Muscle layer of colon (tissue), 2 donors: Measurements from ENCODE around the gene SCFD2.
"Not testable (repeated sequence)": the region's sequence is repeated elsewhere in the genome, so short reads cannot be mapped to it uniquely, and the experiment has no call there.

Experiments
- H3K27ac ChIP-seq: one replicate; pipeline ENCODE4 v1.7.0; 2013; ENCODE audit warnings: low read depth, mild to moderate bottlenecking, low read length, moderate library complexity
- H3K27me3 ChIP-seq, 2 donors: one replicate each; pipeline ENCODE4 v1.7.0; 2013; ENCODE audit warnings: low read length in 2 of 2, mild to moderate bottlenecking in 2 of 2; ENCODE audit not compliant: insufficient read depth in 2 of 2, control insufficient read depth in 1 of 2
- H3K36me3 ChIP-seq: one replicate; pipeline ENCODE4 v1.7.0; 2013; ENCODE audit warnings: mild to moderate bottlenecking, low read length; ENCODE audit not compliant: insufficient read depth
- H3K4me1 ChIP-seq: one replicate; pipeline ENCODE4 v1.7.0; 2013; ENCODE audit warnings: mild to moderate bottlenecking, low read length; ENCODE audit not compliant: insufficient read depth
- H3K4me3 ChIP-seq, 2 donors: one replicate each; pipeline ENCODE4 v1.7.0; 2013; ENCODE audit warnings: low read length in 2 of 2, low read depth in 1 of 2, mild to moderate bottlenecking in 1 of 2, moderate library complexity in 1 of 2
- H3K9ac ChIP-seq: one replicate; pipeline ENCODE4 v1.7.0; 2013; ENCODE audit warnings: low read length
- H3K9me3 ChIP-seq: one replicate; pipeline ENCODE4 v1.7.0; 2013; ENCODE audit warnings: mild to moderate bottlenecking, low read length
- donor health status: abdominal sarcoma.
- donor health status: Adenocarcinoma of cecum.

The SCFD2 gene

DNA sequence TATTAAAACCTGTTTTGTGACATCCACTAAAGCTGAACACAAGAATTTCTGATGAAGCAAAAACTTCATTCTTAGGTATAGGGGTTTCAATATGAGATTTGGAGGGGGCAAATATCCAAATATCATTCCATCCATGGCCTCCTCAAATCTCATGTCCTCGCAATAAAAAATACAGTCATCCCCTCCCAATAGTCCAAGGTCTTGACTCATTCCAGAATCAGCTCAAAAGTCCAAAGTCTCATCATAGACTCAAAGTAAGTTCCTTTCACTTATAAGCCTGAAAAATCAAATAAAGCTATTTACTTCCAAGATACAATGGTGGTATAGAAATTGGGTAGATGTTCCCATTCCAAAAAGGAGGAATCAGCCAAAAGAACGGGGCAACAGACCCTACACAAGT, 213.4 kb downstream of the SCFD2 start:
- no peak overlapping the region for H3K4me3 ChIP-seq
- H3K27me3 ChIP-seq: no peaks in the 10 kb centered on the region
- H3K9me3 ChIP-seq: no peaks in the 10 kb centered on the region
- no peak overlapping the region for H3K27ac ChIP-seq
- H3K36me3 ChIP-seq: no peaks in the 10 kb centered on the region
- no peak overlapping the region for H3K9ac ChIP-seq
- peaks cover 7% of the 10 kb centered on the region for H3K4me1 ChIP-seq

DNA sequence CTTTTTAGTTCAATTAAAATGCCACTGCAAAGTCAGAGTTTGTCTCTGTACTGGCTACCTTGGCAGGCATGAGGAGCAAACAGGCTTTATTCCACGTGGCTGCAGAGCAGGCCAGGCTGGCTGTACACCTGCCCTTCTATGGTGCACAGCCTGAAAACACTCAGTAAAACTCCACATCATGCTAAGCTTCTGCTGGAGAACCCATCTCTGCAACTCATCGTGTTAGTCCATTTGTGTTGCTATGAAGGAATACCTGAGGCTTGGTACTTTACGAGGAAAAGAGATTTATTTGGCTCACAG, 214.4 kb downstream of the SCFD2 start:
- Histone ChIP-seq H3K36me3 (no peaks in the 10 kb centered on the region), H3K27me3 (no peaks in the 10 kb centered on the region), H3K9ac (no peak overlapping the region), H3K27ac (no peak overlapping the region), H3K4me1 (peaks cover 7% of the 10 kb centered on the region), H3K9me3 (no peaks in the 10 kb centered on the region), H3K4me3 (no peak overlapping the region)

GRCh38 chr4:53150631-53151488, 215.0 kb downstream of the SCFD2 start:
- Histone ChIP-seq H3K27me3 (no peaks in the 10 kb centered on the region), H3K27ac (no peak overlapping the region), H3K36me3 (no peaks in the 10 kb centered on the region), H3K4me3 (no peak overlapping the region), H3K4me1 (peaks cover 7% of the 10 kb centered on the region), H3K9me3 (no peaks in the 10 kb centered on the region), H3K9ac (no peak overlapping the region)

DNA sequence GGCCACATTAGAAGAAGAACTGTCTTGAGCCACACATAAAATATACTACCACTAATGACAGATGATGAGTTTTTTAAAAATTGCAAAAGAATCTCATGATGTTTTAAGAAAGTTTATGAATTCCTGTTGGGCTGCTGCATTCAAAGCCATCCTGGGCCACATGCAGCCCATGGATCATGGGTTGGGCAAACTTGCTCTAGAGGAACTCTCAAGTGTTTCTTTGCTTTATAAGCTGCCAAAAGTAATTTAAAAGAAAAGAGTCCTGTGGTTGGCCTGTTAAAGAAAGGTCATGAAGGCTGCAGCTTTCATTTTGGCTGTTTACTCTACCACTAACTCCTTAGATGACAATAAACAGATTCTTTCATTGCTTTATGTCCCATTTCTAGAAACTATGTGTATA, 218.2 kb downstream of the SCFD2 start:
- Histone ChIP-seq H3K4me1 (peaks cover 7% of the 10 kb centered on the region), H3K27me3 (no peaks in the 10 kb centered on the region), H3K9ac (no peak overlapping the region), H3K9me3 (no peaks in the 10 kb centered on the region), H3K4me3 (no peak overlapping the region), H3K27ac (no peak overlapping the region), H3K36me3 (no peaks in the 10 kb centered on the region)

GRCh38 chr4:53147197-53147596, 218.7 kb downstream of the SCFD2 start:
- Histone ChIP-seq H3K27me3 (no peaks in the 10 kb centered on the region), H3K27ac (no peak overlapping the region), H3K4me3 (no peak overlapping the region), H3K4me1 (peaks cover 7% of the 10 kb centered on the region), H3K9ac (no peak overlapping the region), H3K9me3 (no peaks in the 10 kb centered on the region), H3K36me3 (no peaks in the 10 kb centered on the region)

DNA sequence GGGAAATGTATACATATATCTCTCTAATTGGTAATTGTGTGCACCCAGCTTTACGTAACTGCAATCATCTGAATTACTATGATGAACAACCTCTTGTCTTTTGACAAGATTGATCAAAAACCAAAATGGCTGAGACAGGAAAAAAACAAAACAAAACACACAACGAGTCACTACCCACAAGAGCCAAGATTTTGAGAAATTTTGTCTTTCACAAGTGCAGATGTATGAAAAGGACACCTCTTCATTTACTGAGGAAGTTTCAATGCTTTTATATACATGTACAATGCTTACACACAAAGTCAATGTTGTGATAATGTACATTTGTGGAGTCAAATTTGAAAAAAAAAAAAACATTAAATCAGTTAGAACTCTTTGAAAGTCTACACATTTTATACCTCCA, 224.6 kb downstream of the SCFD2 start:
- Histone ChIP-seq H3K4me1 (no peaks in the 10 kb centered on the region), H3K4me3 (no peak overlapping the region), H3K9me3 (no peaks in the 10 kb centered on the region), H3K9ac (no peak overlapping the region), H3K36me3 (no peaks in the 10 kb centered on the region), H3K27me3 (no peaks in the 10 kb centered on the region), H3K27ac (no peak overlapping the region)

GRCh38 chr4:53139256-53139655, 226.6 kb downstream of the SCFD2 start:
- H3K27ac ChIP-seq, H3K4me3 ChIP-seq, H3K4me1 ChIP-seq, H3K36me3 ChIP-seq, H3K27me3 ChIP-seq, H3K9ac ChIP-seq, H3K9me3 ChIP-seq: not testable (repeated sequence)

- Histone ChIP-seq H3K9ac (no peak overlapping the region), H3K4me1 (no peaks in the 10 kb centered on the region), H3K27ac (no peak overlapping the region), H3K27me3 (no peaks in the 10 kb centered on the region), H3K36me3 (no peaks in the 10 kb centered on the region), H3K4me3 (no peak overlapping the region), H3K9me3 (no peaks in the 10 kb centered on the region)
Measured at GRCh38 chr4:53137468-53137867, 228.4 kb downstream of the SCFD2 start.

DNA sequence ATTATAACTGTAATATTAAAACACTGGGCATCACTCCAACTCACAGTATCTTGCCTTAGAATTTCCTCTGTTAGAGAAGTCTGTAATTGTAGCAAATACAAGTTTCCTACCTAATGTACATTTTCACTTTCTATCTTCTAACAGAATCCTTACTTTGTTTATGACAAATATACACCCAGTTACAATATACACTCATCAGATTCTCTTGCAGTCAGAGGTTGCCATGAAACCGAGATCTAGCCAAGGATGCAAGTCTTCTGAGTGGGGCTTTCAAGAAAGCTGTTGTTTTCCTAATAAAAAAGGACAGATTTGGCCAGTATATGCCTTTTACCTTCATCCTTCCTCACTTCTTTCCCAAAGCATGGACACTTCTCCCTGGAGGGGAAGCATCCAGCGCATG, 228.9 kb downstream of the SCFD2 start:
- H3K9me3 ChIP-seq: no peaks in the 10 kb centered on the region
- H3K36me3 ChIP-seq: no peaks in the 10 kb centered on the region
- H3K27ac ChIP-seq: no peak overlapping the region
- H3K4me3 ChIP-seq: no peak overlapping the region
- H3K4me1 ChIP-seq: no peaks in the 10 kb centered on the region
- H3K9ac ChIP-seq: no peak overlapping the region
- no peaks in the 10 kb centered on the region for H3K27me3 ChIP-seq

- peaks cover 9% of the 10 kb centered on the region for H3K4me1 ChIP-seq
- no peak overlapping the region for H3K9ac ChIP-seq
- H3K9me3 ChIP-seq: no peaks in the 10 kb centered on the region
- H3K36me3 ChIP-seq: no peaks in the 10 kb centered on the region
- no peak overlapping the region for H3K4me3 ChIP-seq
- no peaks in the 10 kb centered on the region for H3K27me3 ChIP-seq
- no peak overlapping the region for H3K27ac ChIP-seq
Measured at GRCh38 chr4:53132132-53132891, 233.5 kb downstream of the SCFD2 start.

- H3K27ac ChIP-seq: no peak overlapping the region
- no peaks in the 10 kb centered on the region for H3K36me3 ChIP-seq
- no peaks in the 10 kb centered on the region for H3K27me3 ChIP-seq
- no peaks in the 10 kb centered on the region for H3K9me3 ChIP-seq
- peaks cover 9% of the 10 kb centered on the region for H3K4me1 ChIP-seq
- H3K9ac ChIP-seq: no peak overlapping the region
- H3K4me3 ChIP-seq: no peak overlapping the region
Measured at GRCh38 chr4:53131562-53131925, 234.3 kb downstream of the SCFD2 start.
